HUDEP-2 (cell line): ENCODE results near the gene ATP5F1E.

Experiments used
- DNase-seq, 76 experiments: peaks; one replicate each; lab custom pipeline; 2025; ENCODE audit not compliant: unreplicated experiment in 76 of 76; lab: John Stamatoyannopoulos, UW

The ATP5F1E gene

GRCh38 chr20:59032023-59032712 is at the start of gene ATP5F1E:
Gene ATP5F1E (minus strand): TSS chr20:59032335. CDS start chr20:59032251, 84 bp downstream.
- DNase-seq: peak in 74 of 76 experiments; percentile 43 to 97 (median 89)

- DNase-seq: no peak
Observed at GRCh38 chr20:59081036-59081435, 48.9 kb upstream of the ATP5F1E start.

GRCh38 chr20:59078231-59078630 is 46.1 kb upstream of the ATP5F1E start:
- DNase-seq: no peak

GRCh38 chr20:59077705-59078104 is 45.6 kb upstream of the ATP5F1E start:
- no peak for DNase-seq

GRCh38 chr20:59075934-59076508 is 43.9 kb upstream of the ATP5F1E start:
- DNase-seq: no peak

- DNase-seq: no peak
Observed at GRCh38 chr20:59074456-59074855, 42.3 kb upstream of the ATP5F1E start.

GRCh38 chr20:59073582-59073981 is 41.4 kb upstream of the ATP5F1E start:
- DNase-seq: no peak

GRCh38 chr20:59071216-59071615 is 39.1 kb upstream of the ATP5F1E start:
- no peak for DNase-seq

- DNase-seq: no peak
Observed at GRCh38 chr20:59069026-59069425, 36.9 kb upstream of the ATP5F1E start.

- no peak for DNase-seq
Observed at GRCh38 chr20:59068534-59068933, 36.4 kb upstream of the ATP5F1E start.

- DNase-seq: no peak
Observed at GRCh38 chr20:59064214-59064722, 32.1 kb upstream of the ATP5F1E start.

GRCh38 chr20:59063358-59064213 is 31.5 kb upstream of the ATP5F1E start:
- DNase-seq: no peak

GRCh38 chr20:59062081-59062480 is 29.9 kb upstream of the ATP5F1E start:
- no peak for DNase-seq

GRCh38 chr20:59055302-59055701 is 23.2 kb upstream of the ATP5F1E start:
- DNase-seq: peak in 1 of 76 experiments; percentile 4

- DNase-seq: no peak
Observed at GRCh38 chr20:59051666-59052185, 19.6 kb upstream of the ATP5F1E start.

GRCh38 chr20:59050437-59050836 is 18.3 kb upstream of the ATP5F1E start:
- DNase-seq: no peak

- no peak for DNase-seq
Observed at GRCh38 chr20:59048681-59049030, 16.5 kb upstream of the ATP5F1E start.

GRCh38 chr20:59047938-59048680 is 16.0 kb upstream of the ATP5F1E start:
- peak in 12 of 76 experiments; percentile 7 to 34 (median 14) for DNase-seq

- no peak for DNase-seq
Observed at GRCh38 chr20:59046862-59047261, 14.7 kb upstream of the ATP5F1E start.

GRCh38 chr20:59044796-59045195 is 12.7 kb upstream of the ATP5F1E start:
- no peak for DNase-seq
